HG02938 (cell line): ENCODE results near the gene LRRC28.

ENCODE experiments used
- ATAC-seq: cut with Tn5 transposase; IDR thresholded peaks from one replicate; pipeline ENCODE4 v1.9.1; 2021; ENCODE audit warnings: mild to moderate bottlenecking, moderate library complexity; ENCODE audit not compliant: unreplicated experiment

LRRC28 gene

DNA sequence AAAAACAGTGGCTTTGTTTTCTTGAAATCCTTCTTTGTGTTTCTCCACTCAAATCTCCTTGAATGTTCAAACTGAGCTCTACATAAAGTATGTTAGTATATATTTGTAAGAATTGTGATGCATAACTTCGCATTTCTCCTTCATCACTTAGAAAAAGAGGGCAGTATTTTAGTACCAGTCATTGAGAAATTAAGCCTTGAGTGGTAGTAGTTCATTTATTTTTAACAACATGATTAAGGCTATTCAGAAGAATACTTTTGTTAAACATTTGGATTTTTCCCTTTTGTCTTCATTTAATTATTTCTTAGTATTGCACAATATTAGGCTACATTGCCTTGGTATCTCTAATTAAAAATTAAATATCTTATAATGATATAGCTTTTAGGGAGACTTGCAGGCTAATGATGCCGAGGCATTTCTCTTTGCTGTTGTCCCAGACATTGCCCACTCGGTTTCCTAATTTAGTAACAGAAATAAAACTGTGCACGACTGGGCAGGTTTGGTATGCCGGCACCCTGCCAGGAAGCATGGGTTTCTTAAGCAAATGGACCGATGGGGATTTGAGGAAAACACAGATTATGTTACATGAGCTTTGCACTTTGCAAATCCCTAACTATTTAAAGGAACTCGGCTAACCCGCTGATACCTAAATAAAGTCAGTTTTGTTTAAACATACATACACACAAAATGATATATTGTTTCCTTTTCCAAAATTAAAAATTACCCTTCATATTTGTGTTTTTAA lies 54.7 kb downstream of the LRRC28 start:
- no peak for ATAC-seq

DNA sequence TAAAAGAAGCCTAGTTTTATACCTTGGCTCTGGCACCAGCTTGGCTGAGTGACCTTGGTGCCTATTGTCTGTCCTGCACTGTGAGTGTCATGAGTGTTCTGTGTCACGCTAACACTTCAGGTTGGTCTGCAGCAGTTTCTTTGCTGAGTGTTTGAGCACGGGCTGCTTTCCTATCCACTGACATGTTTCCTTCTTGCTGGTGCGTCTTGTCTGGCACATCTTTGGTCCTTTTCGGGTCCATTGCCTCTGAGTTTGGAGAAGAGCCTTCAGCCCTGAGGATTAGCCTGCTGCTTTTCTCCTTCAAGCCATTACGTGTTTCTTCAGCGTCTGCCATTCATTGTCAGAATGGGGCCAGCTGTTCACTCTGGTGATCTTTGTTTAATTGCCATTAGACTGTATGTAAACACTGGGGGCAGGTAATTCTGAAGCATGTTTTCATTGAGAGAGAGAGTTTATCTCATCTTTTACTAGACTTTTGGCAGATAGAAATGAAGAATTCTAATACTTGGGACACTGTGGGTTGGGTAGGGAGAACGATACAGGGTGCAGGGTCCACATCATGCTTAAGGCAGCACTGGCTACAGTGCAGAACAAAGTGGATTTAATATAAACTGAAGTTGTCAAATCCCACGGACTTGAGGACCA lies 55.5 kb downstream of the LRRC28 start:
- no peak for ATAC-seq

- ATAC-seq, result no peak
These were observed 56.5 kb downstream of the LRRC28 start for GRCh38 chr15:99307735-99308134.

DNA sequence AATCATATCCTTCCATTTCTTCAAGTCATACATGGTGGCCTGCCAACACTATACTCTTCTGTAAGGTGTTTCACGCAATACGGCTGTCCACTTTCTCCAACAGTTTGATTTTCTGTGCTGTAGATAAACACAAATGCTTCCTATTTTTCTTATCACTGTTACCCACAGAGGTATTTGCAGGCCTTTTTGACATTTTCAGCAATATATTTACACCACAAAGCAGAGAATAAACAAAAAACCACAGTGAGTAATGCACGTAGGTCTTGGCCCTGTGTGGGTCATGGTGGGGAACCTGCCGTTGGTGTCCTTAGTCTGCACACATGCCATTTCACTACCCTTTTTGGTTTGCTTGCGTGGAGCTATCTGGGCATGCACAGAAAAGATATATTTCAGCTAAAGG lies 59.5 kb downstream of the LRRC28 start:
- ATAC-seq, result no peak

- no peak for ATAC-seq
These were observed 60.9 kb downstream of the LRRC28 start for GRCh38 chr15:99312228-99312627.

DNA sequence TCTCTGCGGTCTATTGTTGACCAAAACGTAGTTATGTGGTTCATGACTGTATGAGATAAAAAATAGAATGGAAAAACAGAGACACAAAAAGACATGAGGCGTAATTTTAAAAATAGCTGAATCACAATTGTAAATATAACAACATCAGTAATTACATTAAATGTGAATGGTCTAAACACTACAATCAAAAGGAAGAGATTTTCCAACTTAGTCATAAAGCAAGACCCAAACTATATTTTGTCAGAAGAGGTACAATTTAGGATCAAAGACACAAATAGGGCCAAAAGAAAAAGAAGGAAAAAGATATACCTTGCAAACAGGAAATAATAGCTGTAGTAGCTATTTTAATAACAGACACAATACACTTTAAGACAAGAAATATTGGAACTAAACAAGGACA lies 61.5 kb downstream of the LRRC28 start:
- ATAC-seq, result no peak

- no peak for ATAC-seq
These were observed 64.4 kb downstream of the LRRC28 start for GRCh38 chr15:99315636-99316035.

GRCh38 chr15:99320374-99321215 lies 69.3 kb downstream of the LRRC28 start:
- no peak for ATAC-seq

GRCh38 chr15:99321468-99321867 lies 70.2 kb downstream of the LRRC28 start:
- no peak for ATAC-seq

DNA sequence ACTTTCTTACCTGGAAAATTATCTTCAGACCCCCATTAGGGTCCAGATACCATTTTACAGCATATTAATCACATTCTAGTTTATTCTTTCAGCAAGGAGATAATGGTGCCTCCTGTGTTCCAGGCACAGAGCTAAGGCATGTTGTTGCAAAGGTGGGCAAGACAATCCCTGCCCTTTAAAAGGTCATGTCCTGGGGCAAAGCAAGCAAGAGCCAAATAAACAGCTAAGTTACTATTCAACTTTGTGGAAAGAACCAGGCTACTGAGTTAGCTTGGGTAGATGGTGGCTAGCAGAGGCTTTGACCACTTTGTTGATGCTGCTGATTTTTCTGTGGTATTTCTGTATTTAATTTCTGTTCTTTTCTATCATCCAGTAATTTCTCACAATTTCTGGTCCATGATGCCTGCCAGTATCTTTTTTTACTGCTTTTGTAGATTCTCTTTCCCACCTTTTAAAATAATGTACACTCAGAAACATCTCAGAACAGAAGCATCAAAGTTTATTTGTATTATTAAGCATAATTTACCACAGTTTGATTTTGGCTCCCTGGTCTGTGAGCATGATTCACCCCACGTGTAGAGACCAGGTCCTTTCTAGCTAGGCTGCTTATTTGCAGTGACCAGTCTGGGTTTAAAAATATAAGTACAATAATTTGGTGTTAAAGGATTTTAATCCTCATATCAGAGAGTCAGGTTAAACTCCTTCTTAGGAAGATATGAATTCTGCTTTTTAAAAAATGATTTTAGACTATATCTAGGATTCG lies 71.5 kb downstream of the LRRC28 start:
- ATAC-seq, result no peak

DNA sequence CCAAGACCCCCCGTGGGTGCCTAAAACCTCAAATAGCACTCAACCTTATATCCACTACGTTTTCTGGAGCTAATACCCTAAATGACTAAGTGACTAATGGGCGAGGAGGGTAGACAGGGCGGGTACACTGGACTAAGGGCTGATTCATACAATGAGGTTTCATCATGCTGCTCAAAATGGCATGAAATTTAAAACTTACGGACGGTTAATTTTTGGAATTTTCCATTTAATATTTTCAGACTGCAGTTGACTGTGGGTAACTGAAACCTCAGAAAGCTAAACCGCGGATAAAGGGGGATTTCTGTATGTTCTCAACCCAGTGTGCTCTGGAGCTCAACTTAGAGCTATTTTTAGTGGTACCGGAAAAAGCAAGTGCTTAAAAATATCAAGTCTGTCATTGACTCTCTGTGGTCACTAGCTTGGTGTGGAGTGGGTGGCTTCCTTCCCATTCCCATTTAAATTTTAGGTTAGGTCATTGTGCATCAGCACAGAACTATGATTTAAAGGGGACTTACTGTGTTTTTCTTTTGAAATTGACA lies 72.9 kb downstream of the LRRC28 start:
- peak; percentile 47 for ATAC-seq

DNA sequence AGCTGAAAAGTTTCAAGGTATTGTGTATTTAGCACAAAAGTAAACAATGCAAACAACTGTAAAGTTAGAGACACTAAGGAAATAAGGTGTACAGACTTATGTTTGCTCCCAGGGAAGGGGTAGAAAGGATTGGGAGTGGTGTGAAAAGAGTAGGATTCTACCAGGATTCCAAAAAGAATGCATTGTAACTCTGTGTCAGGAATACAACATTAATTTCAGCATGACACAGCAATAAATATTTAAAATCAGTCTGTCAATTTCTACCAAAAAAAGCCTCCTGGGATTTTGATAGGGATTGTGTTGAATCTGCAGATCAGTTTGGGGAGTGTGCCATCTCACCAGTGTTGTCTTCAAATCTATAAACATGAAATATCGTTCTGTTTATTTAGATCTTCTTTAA lies 73.4 kb downstream of the LRRC28 start:
- ATAC-seq, result no peak

DNA sequence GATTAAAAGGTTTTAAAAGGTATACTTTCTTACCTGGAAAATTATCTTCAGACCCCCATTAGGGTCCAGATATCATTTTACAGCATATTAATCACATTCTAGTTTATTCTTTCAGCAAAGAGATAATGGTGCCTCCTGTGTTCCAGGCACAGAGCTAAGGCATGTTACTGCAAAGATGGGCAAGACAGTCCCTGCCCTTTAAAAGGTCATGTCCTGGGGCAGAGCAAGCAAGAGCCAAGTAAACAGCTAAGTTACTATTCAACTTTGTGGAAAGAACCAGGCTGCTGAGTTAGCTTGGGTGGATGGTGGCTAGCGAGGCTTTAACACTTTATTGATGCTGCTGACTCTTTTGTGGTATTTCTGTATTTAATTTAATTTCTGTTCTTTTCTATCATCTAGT lies 75.0 kb downstream of the LRRC28 start:
- ATAC-seq, result no peak

DNA sequence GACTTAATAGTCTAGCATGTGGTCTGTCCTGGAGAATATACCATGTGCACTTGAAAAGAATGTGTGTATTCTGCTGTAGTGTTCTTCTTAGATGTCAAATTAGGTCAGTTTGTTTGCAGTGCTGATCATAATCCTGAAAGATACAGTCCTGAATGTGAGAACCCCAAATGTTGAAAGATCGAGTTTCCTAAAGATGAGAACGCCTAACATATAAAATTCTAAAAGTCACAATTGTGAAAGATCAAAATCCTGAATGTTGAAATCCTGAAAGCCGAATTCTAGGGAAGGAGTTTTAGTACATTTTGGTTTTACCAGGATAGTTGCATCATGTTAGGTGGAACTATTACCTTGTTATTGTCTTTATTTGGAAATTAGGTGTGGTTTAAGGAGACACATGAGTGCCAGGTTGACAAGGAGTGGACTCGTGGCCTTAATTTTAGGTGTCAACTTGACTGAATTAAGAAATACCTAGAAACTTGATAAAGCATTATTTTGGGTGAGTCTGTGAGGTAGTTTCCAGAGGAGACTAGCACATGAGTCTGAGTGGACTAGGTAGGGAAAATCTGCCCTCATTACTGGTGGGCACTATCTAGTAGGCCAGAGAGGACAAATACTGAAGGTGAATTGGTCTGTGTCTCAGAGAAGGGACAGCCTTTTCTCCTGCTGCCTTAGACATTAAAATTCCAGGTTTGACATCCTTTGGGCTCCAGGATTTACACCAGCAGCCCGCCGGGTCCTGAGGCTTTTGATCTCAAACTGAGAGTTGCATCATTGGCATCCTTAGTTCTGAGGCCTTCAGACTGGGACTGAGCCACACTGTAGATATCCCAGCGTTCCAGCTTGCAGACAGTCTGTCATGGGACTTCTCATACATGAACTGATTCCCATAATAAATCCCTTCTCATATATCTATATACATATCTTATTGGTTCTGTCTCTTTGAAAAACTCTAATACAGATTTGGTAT lies 77.1 kb downstream of the LRRC28 start:
- no peak for ATAC-seq

DNA sequence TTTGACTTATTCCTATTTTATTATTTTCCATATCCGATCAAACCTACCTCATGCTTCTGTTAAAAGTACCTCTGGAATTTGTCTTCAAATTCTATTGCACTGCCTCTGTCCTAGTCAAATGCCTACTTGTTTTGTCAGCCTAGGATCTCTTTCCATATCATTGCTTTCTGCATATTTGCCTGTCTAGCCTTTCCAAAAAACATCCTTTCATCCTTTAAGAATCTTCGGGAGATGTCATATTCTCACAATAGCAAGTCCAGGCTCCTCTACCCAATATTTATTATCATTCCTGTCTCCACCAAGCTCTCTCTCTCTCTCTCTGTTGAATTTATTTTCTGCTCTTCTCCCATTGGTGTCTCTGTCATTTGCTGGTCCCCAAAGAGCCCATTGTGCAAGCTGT lies 80.1 kb downstream of the LRRC28 start:
- no peak for ATAC-seq

- no peak for ATAC-seq
These were observed 82.1 kb downstream of the LRRC28 start for GRCh38 chr15:99333413-99333812.

GRCh38 chr15:99333981-99334380 lies 82.7 kb downstream of the LRRC28 start:
- no peak for ATAC-seq

DNA sequence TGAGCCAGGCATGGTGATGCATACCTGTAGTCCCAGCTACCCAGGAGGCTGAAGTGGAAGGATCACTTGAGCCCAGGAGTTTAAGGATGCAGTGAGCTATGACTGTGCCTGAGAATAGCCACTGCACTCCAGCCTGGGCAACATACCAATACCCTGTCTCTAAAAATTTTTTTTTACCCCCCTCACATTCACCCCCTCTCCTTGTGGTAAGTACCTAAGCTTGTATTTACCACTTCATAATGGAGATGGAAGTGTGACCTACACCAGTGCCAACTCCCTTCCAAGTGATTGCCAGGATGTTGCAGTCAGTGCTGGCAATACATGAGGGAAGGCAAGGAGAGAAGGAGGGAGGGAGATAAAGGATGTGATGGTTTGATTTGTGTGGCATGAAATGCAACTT lies 84.2 kb downstream of the LRRC28 start:
- ATAC-seq, result no peak

DNA sequence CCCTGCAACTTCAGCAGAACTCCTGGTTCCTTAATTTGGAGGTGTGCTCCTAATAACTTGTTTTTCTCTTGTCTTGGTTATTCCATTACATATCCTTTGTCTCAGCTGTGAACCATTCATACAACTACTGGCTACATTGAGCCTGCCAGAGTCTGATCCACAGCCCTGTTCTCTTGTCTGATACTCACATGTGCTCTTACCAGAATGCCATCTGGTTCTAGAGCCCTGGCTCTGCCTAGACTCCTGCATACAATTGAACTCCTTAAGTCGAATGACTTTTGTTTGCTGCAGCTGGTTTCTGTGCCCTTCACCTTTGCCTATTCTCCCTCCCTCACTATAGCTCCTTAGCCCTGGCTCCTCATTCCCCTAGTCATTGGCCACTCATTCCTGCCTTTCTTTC lies 85.5 kb downstream of the LRRC28 start:
- no peak for ATAC-seq

DNA sequence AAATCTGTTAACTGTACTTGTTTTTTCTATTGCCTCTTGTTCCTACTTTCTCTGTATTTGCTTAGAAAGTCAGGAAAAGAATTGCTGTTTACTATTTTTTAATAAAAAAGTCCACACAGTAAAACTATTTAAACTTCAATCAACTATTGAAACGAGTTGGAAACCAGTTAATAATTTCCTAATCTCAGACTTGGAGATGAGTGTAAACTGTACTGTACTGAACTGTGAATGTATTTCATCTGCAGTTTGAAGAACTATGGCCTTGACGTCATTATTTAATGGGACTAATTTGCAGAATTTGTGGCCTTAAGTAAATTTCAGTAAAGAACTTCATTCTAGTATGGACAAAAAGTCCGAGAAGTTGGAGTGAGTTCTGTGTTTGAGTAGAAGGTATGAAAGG lies 89.1 kb downstream of the LRRC28 start:
- ATAC-seq, result no peak
